VCaP (cell line): ENCODE measurements around the gene INPP1.

Experiments
- H3K27ac ChIP-seq: fragments of 450-650 bp; 2 replicates; pipeline ENCODE4 v1.5.1; 2017
- TF ChIP-seq, protein P1 (sequence below): fragments of 450-650 bp; conservative IDR thresholded peaks from 2 replicates; pipeline ENCODE4 v1.5.1; 2017; ENCODE audit warnings: mild to moderate bottlenecking, moderate library complexity

The INPP1 gene

GRCh38 chr2:190366248-190366753 is 22.9 kb downstream of the INPP1 start:
- no peak overlapping the region for H3K27ac ChIP-seq
- TF ChIP-seq, protein P1, sequence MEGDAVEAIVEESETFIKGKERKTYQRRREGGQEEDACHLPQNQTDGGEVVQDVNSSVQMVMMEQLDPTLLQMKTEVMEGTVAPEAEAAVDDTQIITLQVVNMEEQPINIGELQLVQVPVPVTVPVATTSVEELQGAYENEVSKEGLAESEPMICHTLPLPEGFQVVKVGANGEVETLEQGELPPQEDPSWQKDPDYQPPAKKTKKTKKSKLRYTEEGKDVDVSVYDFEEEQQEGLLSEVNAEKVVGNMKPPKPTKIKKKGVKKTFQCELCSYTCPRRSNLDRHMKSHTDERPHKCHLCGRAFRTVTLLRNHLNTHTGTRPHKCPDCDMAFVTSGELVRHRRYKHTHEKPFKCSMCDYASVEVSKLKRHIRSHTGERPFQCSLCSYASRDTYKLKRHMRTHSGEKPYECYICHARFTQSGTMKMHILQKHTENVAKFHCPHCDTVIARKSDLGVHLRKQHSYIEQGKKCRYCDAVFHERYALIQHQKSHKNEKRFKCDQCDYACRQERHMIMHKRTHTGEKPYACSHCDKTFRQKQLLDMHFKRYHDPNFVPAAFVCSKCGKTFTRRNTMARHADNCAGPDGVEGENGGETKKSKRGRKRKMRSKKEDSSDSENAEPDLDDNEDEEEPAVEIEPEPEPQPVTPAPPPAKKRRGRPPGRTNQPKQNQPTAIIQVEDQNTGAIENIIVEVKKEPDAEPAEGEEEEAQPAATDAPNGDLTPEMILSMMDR: no peak

- H3K27ac ChIP-seq: no peak overlapping the region
- TF ChIP-seq, protein P1: no peak
Observed at GRCh38 chr2:190367091-190367490, 23.7 kb downstream of the INPP1 start.

DNA sequence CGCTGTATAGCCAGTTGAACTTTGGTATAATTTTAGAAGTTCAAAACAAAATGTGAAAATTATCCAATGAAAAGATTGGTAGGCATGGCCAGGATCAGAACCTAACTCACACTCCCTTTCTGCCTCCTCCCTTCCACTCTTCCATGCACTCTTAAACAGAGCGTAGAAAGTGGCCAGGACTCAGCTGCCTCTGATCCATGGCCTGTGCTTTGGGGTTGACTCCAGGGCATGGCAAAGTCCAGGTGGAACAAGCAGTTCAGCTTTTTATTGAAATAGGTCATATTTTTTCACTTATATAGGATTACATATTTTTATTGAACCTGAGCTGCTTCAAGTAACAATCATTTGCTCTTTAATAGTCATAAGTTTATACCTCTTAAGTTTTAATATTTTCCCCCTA is 26.2 kb downstream of the INPP1 start:
- TF ChIP-seq, protein P1: no peak
- H3K27ac ChIP-seq: peak overlapping the region; percentile 57

DNA sequence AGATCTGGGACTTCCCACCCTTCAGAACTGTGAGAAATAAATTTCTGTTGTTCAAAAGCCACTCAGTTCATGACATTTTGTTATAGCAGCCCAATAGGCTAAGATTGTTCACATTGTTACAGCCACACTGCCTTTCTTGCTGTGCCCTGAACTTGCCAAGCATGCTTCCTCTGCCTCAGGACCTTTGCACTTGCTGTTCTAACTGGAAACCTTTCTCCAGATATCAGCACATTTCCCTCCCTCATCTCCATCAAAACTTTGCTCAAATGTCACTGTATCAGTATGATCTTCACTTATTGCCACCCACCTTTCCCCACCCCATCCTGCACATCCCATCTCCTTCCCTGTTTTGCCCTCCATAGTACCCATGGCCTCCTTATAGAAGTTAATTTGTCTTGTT is 32.7 kb downstream of the INPP1 start:
- TF ChIP-seq, protein P1: no peak

GRCh38 chr2:190376591-190377245 is 33.3 kb downstream of the INPP1 start:
- TF ChIP-seq, protein P1: no peak
- H3K27ac ChIP-seq: peak overlapping the region; percentile 15; the same call in 1 of the 2 replicates

More for the DNA sequence above, 32.7 kb downstream of the INPP1 start:
- peak overlapping the region; percentile 15; the same call in 1 of the 2 replicates for H3K27ac ChIP-seq

DNA sequence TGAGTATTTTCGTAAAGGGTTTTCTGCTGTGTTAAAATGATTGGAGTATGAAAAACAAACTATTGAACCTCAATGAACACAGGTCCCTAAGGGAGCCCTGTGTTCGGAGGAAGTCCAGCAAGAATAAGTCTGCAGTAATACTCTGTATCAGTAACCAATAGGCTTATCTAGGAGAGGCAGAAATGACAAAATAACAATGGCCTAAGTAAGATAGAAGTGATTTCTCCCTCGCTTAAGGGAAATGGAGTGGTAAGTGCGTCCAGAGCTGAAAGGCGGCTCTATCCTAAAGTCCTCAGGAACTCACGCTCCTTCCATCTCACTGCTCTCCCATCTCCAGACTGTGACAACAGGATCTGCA is 35.5 kb downstream of the INPP1 start:
- TF ChIP-seq, protein P1: no peak

DNA sequence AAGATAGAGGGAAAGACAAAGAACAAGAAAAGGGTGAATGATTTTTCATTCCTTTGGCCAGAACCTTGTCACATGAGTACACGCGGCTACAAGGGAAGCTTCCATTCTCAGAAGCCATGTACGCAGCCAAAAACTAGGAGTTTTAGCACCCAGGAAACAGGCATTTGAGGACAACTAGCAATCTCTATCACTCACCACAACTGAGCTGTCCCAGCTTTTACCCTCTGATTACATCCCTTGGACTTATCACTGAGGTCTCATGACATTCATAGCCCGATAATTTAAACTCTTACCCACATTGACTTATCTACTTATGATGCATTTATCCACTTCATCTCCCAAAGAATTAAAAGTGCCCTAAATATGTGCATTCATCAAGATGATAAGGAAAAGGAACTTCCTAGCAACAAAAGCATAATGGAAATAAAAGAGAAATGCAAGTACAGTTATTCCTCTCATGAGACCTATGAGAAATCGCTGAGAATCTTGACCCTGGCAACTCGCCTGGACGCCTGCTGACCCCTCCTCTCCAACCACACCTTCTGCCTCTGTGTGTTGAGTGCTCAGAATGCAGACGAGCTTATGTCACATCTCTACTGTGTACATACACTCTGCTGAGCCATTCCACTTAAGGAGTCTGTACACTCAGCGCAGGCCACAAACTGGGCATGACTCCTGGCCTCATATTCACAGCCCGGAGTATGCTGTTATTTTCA is 36.0 kb downstream of the INPP1 start:
- TF ChIP-seq, protein P1: no peak
- H3K27ac ChIP-seq: peak overlapping the region; percentile 40; the same call in 1 of the 2 replicates

More for the DNA sequence above, 35.5 kb downstream of the INPP1 start:
- H3K27ac ChIP-seq: no peak overlapping the region
